Coronary artery (tissue), 2 donors: ENCODE measurements around the gene LYSMD3.

Source experiments
- DNase-seq: peaks from one replicate; pipeline ENCODE4 v3.0.0-alpha.2; 2017; ENCODE audit warnings: low spot score
- H3K27ac ChIP-seq, 2 donors: fragments of 200-600 bp; sonication (generic); one replicate each; pipeline ENCODE4 v1.5.1; 2016 to 2019
- H3K4me3 ChIP-seq: fragments of 200-600 bp; sonication (generic); 2 replicates; pipeline ENCODE4 v1.5.1; 2016; ENCODE audit warnings: mild to moderate bottlenecking, moderate library complexity
- CTCF ChIP-seq: fragments of 200-600 bp; sonication (generic); IDR thresholded peaks from one replicate; pipeline ENCODE4 v1.5.1; 2019; ENCODE audit warnings: antibody characterized with exemption

Gene LYSMD3

GRCh38 chr5:90548069-90548593 lies 18.7 kb upstream of the LYSMD3 start:
- Histone ChIP-seq H3K27ac (no peak overlapping the region), H3K4me3 (no peak overlapping the region)
- DNase-seq: no peak
- TF ChIP-seq CTCF: no peak

GRCh38 chr5:90547072-90547536 lies 17.7 kb upstream of the LYSMD3 start:
- Histone ChIP-seq H3K27ac (no peak overlapping the region), H3K4me3 (no peak overlapping the region)
- no peak for TF ChIP-seq CTCF
- DNase-seq: no peak

GRCh38 chr5:90546216-90546837 lies 16.9 kb upstream of the LYSMD3 start:
- Histone ChIP-seq H3K4me3 (no peak overlapping the region), H3K27ac (no peak overlapping the region)
- TF ChIP-seq CTCF: no peak
- no peak for DNase-seq

- no peak for DNase-seq
- H3K4me3 ChIP-seq: no peak overlapping the region
- no peak overlapping the region for H3K27ac ChIP-seq
- TF ChIP-seq CTCF: no peak
These were observed 16.1 kb upstream of the LYSMD3 start for GRCh38 chr5:90545511-90545910.

- DNase-seq: no peak
- no peak overlapping the region for H3K27ac ChIP-seq
- no peak for TF ChIP-seq CTCF
These were observed 13.6 kb upstream of the LYSMD3 start for GRCh38 chr5:90542827-90543519.

GRCh38 chr5:90534922-90535321 lies 5.5 kb upstream of the LYSMD3 start:
- Histone ChIP-seq H3K27ac (no peak overlapping the region), H3K4me3 (no peak overlapping the region)
- no peak for TF ChIP-seq CTCF
- DNase-seq: no peak

More at GRCh38 chr5:90542827-90543519, 13.6 kb upstream of the LYSMD3 start:
- no peak overlapping the region for H3K4me3 ChIP-seq

- H3K27ac ChIP-seq: no peak overlapping the region
- H3K4me3 ChIP-seq: no peak overlapping the region
- no peak for TF ChIP-seq CTCF
- DNase-seq: no peak
These were observed 4.4 kb upstream of the LYSMD3 start for GRCh38 chr5:90533794-90534193.
